PC-3 (cell line): Measurements from ENCODE around the gene ZNF516.

ENCODE experiments used
- EZH2 ChIP-seq: fragments of 300-600 bp; sonication (generic); IDR thresholded peaks from one replicate; pipeline ENCODE4 v1.6.1; 2017; ENCODE audit warnings: antibody characterized with exemption, mild to moderate bottlenecking, low read length; ENCODE audit not compliant: unreplicated experiment
- TF ChIP-seq, protein P1 (sequence below): fragments of 300-600 bp; sonication (generic); conservative IDR thresholded peaks from 2 replicates; pipeline ENCODE4 v1.5.1; 2017; ENCODE audit warnings: antibody characterized with exemption, low read depth, mild to moderate bottlenecking, low read length

DNA sequence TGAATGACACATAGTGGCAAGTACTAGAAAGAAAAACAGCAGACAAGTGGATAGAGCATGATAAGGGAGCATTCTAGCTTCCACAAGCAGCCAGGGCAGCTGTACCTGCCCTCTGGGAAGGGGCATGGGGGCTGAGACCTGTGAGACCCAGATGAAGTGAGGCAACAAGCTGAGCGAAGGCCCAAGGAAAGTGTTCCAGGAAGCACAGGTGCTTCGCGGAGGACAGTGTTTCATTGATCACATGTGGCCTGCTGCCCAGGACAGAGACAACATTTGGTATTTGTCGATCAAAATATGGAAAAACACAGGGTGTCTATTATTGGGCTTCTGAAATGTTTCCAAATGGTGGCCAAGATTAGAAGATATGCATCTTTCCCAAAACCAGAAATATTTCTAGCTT lies 149.1 kb downstream of the ZNF516 start:
- TF ChIP-seq, protein P1, sequence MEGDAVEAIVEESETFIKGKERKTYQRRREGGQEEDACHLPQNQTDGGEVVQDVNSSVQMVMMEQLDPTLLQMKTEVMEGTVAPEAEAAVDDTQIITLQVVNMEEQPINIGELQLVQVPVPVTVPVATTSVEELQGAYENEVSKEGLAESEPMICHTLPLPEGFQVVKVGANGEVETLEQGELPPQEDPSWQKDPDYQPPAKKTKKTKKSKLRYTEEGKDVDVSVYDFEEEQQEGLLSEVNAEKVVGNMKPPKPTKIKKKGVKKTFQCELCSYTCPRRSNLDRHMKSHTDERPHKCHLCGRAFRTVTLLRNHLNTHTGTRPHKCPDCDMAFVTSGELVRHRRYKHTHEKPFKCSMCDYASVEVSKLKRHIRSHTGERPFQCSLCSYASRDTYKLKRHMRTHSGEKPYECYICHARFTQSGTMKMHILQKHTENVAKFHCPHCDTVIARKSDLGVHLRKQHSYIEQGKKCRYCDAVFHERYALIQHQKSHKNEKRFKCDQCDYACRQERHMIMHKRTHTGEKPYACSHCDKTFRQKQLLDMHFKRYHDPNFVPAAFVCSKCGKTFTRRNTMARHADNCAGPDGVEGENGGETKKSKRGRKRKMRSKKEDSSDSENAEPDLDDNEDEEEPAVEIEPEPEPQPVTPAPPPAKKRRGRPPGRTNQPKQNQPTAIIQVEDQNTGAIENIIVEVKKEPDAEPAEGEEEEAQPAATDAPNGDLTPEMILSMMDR, result no peak
- TF ChIP-seq EZH2, result no peak
